Measurements from ENCODE around the gene HK1. TPM values are rescaled to one million over a fixed set of nuclear protein-coding genes. Genes with fewer than 3 reads are reported as not detected.

Gene HK1
- total RNA-seq, 4 donors from 2014 or later: 130 to 189 (median 142) TPM

DNA sequence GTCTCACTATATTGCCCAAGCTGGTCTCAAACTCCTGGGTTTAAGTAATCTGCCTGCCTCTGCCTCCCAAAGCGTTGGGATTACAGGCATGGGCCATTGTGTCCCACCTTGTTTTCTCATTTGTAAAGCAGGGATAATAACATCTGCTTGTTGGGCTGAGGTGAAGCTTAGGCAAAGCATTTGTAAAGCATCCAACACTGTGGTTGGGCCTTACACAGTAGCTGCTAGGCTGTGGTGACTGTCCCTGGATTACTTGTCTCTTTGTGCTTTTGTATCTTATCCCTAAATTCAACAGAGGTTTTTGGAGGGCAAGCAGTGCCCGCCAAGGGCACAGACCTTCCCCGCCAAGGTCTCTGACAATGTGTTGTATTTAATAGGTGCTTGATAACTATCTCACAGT lies 43.8 kb upstream of the HK1 start:
- TF ChIP-seq POLR2A (IDR thresholded peaks at IDR 0.05) (no peak), CTCF (IDR thresholded peaks at IDR 0.05) (no peak)
- no peak overlapping the region for H3K4me3 ChIP-seq
- no peak overlapping the region for H3K27ac ChIP-seq
- no peaks in the 10 kb centered on the region for H3K36me3 ChIP-seq
- no peaks in the 10 kb centered on the region for H3K27me3 ChIP-seq
- intact Hi-C loops (cut with DNase I): no loop called here
- H3K4me1 ChIP-seq: peaks cover 0 to 25% (median 6%) of the 10 kb centered on the region in 3 donors
- no peaks in the 10 kb centered on the region for H3K9me3 ChIP-seq
- WGBS, 2 donors: 88 to 100% methylated on average over 1 to 3 of the region's 3 CpGs
- no peak for DNase-seq

DNA sequence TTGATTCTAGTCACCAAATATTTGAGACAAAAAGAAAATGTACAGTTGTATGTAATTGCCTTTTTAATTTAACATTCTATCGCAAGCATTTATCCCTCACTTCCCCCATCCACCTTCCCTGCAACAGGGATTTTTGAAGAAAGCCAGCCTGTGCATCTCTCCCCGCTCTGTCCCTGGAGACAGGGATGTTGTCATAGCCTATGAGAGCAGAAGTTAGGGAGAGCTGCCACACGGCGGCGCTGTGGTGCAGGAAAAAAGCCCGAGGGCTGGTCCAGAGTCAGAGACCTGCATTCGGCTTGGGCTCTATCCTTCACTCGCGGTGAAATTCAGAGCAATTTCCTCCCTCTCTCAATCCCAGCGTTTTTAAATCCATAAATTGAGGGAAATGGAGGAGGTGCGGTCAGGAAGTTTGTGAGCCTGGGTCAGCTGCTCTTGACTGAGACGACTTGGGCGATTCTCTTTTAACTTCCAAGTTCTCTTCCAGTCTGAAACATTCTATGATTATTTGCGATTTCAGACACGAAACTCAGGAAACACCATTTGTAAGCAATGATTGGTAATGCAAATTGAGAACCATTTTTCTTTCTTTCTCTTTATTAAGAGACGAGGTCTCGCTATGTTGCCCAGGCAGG lies 40.7 kb upstream of the HK1 start:
- no peak for DNase-seq
- 18 to 22% methylated on average over 16 of the region's 17 CpGs for WGBS, 2 donors
- intact Hi-C loops (cut with DNase I): loop anchor here (5.0 kb wide), 1 partner anchor 155 kb away; no protein-coding TSS in a partner anchor
- H3K4me1 ChIP-seq: peaks cover 0 to 35% (median 11%) of the 10 kb centered on the region in 3 donors
- no peak for TF ChIP-seq POLR2A (IDR thresholded peaks at IDR 0.05)
- TF ChIP-seq CTCF (IDR thresholded peaks at IDR 0.05): peak; percentile 86 to 99 (median 96)
- H3K27ac ChIP-seq: no peak overlapping the region
- H3K4me3 ChIP-seq: no peak overlapping the region
- H3K27me3 ChIP-seq: no peaks in the 10 kb centered on the region
- no peaks in the 10 kb centered on the region for H3K36me3 ChIP-seq
- H3K9me3 ChIP-seq: no peaks in the 10 kb centered on the region

- 72 to 75% methylated on average over 5 of the region's 5 CpGs for WGBS, 2 donors
- no peaks in the 10 kb centered on the region for H3K36me3 ChIP-seq
- H3K27ac ChIP-seq: peak overlapping the region in 1 of 4 donors; percentile 40
- H3K4me3 ChIP-seq: no peak overlapping the region
- no peak for TF ChIP-seq POLR2A (IDR thresholded peaks at IDR 0.05)
- TF ChIP-seq CTCF (IDR thresholded peaks at IDR 0.05): no peak
- no peak for DNase-seq
- no peaks in the 10 kb centered on the region for H3K9me3 ChIP-seq
- H3K27me3 ChIP-seq: no peaks in the 10 kb centered on the region
- H3K4me1 ChIP-seq: peaks cover 0 to 35% (median 11%) of the 10 kb centered on the region in 3 donors
- intact Hi-C loops (cut with DNase I): loop anchor here (5.0 kb wide), 1 partner anchor 153 kb away; no protein-coding TSS in a partner anchor
Observed at GRCh38 chr10:69239136-69239535, 39.2 kb upstream of the HK1 start.

DNA sequence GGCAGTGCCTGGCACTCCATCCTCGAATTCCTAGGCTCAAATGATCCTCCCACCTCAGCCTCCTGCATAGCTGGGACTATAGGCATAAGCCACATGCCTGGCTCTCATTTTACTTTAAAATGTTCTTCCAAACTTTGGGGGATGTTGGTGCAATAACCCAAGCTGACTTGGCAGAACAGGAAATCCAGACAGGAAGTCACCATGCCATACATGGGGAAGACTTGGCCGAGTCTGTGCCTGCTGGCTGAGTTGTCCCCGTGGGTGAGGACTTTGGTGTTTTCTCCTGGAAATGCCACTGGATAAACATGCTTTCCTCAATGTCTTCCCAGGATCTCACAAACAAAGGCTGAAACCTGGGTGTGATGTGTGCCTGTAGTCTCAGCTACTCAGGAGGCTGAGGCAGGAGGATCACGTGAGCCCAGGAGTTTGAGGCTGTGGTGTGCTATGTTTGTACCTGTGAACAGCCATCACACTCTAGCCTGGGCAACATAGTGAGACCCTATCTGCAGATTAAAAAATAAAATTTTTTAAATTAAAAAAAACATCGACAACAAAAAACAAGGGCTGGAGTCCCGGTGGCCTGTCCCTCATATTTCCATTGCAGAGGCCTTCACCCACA lies 38.4 kb upstream of the HK1 start:
- H3K27ac ChIP-seq: peak overlapping the region in 1 of 4 donors; percentile 35
- no peaks in the 10 kb centered on the region for H3K9me3 ChIP-seq
- DNase-seq: no peak
- intact Hi-C loops (cut with DNase I): loop anchor here (5.0 to 10.0 kb wide), 2 partner anchors 65 to 152 kb away; no protein-coding TSS in a partner anchor
- WGBS, 2 donors: 60 to 63% methylated on average over 6 of the region's 6 CpGs
- H3K36me3 ChIP-seq: no peaks in the 10 kb centered on the region
- no peak overlapping the region for H3K4me3 ChIP-seq
- no peaks in the 10 kb centered on the region for H3K27me3 ChIP-seq
- TF ChIP-seq CTCF (IDR thresholded peaks at IDR 0.05) (no peak), POLR2A (IDR thresholded peaks at IDR 0.05) (no peak)
- H3K4me1 ChIP-seq: peaks cover 0 to 35% (median 11%) of the 10 kb centered on the region in 3 donors

DNA sequence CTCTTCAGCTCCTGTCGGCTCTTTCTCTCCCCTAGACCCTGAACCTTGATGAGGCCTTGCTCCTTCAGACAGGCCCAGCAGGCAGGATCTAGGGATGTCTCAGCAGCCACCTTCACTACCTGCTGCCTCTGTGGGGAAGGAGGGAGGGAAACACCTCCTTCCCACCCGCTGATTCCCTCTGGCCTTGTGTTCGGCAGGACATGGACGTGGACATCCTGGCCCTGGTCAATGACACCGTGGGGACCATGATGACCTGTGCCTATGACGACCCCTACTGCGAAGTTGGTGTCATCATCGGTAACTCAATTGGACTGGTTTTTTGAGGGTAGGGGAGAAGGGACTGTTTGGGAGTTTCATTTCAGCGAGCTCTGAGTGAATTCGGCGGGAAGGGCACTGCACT lies 37.8 kb upstream of the HK1 start:
- no peak for DNase-seq
- no peak for TF ChIP-seq POLR2A (IDR thresholded peaks at IDR 0.05)
- no peak for TF ChIP-seq CTCF (IDR thresholded peaks at IDR 0.05)
- H3K4me3 ChIP-seq: no peak overlapping the region
- H3K36me3 ChIP-seq: no peaks in the 10 kb centered on the region
- H3K4me1 ChIP-seq: peaks cover 0 to 35% (median 11%) of the 10 kb centered on the region in 3 donors
- no peaks in the 10 kb centered on the region for H3K9me3 ChIP-seq
- no peaks in the 10 kb centered on the region for H3K27me3 ChIP-seq
- WGBS, 2 donors: 91 to 96% methylated on average over 7 of the region's 11 CpGs
- H3K27ac ChIP-seq: peak overlapping the region in 1 of 4 donors; percentile 35
- intact Hi-C loops (cut with DNase I): loop anchor here (10.0 kb wide), 1 partner anchor 64 kb away; no protein-coding TSS in a partner anchor
